Left ventricle myocardium inferior (tissue), 1 donor: Measurements from ENCODE around the gene C10orf90. TPM values are rescaled to one million over a fixed set of nuclear protein-coding genes. Genes with fewer than 3 reads are reported as not detected.
A peak's percentile ranks its signal among the peaks of the same experiment; 100 is the strongest.

Source experiments
- DNase-seq: peaks from one replicate; pipeline ENCODE4 v3.0.0-alpha.2; 2020
- H3K27ac ChIP-seq: fragments of 200-600 bp; replicated peaks from 2 replicates; pipeline ENCODE4 v1.8.0; 2021
- H3K27me3 ChIP-seq: fragments of 200-600 bp; 2 replicates; pipeline ENCODE4 v1.8.0; 2021; ENCODE audit warnings: low read depth
- H3K36me3 ChIP-seq: fragments of 200-600 bp; 2 replicates; pipeline ENCODE4 v1.8.0; 2021
- H3K4me1 ChIP-seq: fragments of 200-600 bp; 2 replicates; pipeline ENCODE4 v1.8.0; 2021
- H3K4me3 ChIP-seq: fragments of 200-600 bp; 2 replicates; pipeline ENCODE4 v1.8.0; 2021; ENCODE audit warnings: mild to moderate bottlenecking, moderate library complexity
- H3K9me3 ChIP-seq: fragments of 200-600 bp; replicated peaks from 2 replicates; pipeline ENCODE4 v1.8.0; 2021
- intact Hi-C: fragments of 100-400 bp; cut with micrococcal nuclease; formaldehyde crosslinking; loops from one replicate; pipeline ENCODE4 v1.11.0; 2022
- total RNA-seq: library from RNA; stranded (reverse); fragmentation: NEBNext Ultra II Directional; extraction: Animal tissue kit (Norgen Biotek cat#: 25700); gene quantifications from one replicate; pipeline ENCODE4 v1.2.1, GENCODE V29; 2021
- TF ChIP-seq, protein P1 (sequence below): fragments of 200-600 bp; IDR thresholded peaks from 2 replicates; pipeline ENCODE4 v1.8.0; 2021; ENCODE audit warnings: antibody characterized with exemption, mild to moderate bottlenecking, borderline replicate concordance
- donor health status: DM: no; HTN: yes; CAD: no; lungs with severe emphysema.

Gene C10orf90
- total RNA-seq, 1 donor from 2014 or later, result not detected

DNA sequence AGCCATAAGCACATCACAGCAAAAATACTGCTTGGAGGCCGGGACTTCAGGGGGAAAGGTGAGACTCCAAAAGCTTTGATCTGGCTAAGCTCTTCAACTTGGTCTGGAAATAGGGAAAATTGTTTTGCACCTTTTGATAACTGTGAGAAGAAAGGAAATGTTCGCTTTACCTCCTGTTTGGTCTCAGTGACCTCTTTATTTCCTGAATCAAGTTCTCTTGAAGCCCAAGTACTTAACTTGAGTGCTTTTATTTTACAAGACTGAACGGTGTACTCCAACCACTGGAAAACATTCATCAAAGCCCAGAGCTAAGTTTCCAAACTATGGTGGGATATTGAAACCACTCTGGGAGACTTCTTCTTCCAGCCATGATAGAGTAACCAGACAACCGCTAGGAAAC is 5.3 kb downstream of the C10orf90 start:
- Histone ChIP-seq H3K9me3 (no peaks in the 10 kb centered on the region), H3K4me3 (no peak overlapping the region), H3K27me3 (peaks cover 22% of the 10 kb centered on the region), H3K36me3 (no peaks in the 10 kb centered on the region), H3K4me1 (peaks cover 9% of the 10 kb centered on the region), H3K27ac (no peak overlapping the region)
- no peak for DNase-seq
- intact Hi-C loops, result no loop called here
- TF ChIP-seq, protein P1, sequence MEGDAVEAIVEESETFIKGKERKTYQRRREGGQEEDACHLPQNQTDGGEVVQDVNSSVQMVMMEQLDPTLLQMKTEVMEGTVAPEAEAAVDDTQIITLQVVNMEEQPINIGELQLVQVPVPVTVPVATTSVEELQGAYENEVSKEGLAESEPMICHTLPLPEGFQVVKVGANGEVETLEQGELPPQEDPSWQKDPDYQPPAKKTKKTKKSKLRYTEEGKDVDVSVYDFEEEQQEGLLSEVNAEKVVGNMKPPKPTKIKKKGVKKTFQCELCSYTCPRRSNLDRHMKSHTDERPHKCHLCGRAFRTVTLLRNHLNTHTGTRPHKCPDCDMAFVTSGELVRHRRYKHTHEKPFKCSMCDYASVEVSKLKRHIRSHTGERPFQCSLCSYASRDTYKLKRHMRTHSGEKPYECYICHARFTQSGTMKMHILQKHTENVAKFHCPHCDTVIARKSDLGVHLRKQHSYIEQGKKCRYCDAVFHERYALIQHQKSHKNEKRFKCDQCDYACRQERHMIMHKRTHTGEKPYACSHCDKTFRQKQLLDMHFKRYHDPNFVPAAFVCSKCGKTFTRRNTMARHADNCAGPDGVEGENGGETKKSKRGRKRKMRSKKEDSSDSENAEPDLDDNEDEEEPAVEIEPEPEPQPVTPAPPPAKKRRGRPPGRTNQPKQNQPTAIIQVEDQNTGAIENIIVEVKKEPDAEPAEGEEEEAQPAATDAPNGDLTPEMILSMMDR, result no peak

DNA sequence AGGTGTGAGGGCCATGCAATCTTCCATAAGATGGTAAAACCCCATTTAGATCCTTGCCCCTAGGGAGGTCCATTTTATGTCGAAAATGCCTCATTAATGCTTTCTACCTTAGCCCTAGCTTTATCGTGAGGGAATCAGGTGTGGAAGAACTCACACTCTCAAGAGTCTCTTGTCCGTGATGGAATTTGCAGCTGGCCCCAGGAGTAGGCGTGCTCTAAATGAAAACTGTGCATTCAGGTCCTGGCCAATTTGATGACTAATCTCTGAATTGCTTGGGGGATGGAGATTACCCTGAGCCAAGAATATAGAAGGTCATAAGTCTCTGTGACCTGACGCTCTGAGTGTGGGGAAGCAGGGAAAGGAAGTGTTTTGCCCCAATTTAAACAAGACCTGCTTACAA is 6.6 kb downstream of the C10orf90 start:
- peaks cover 14% of the 10 kb centered on the region for H3K27me3 ChIP-seq
- DNase-seq, result no peak
- TF ChIP-seq, protein P1, result no peak
- intact Hi-C loops, result no loop called here
- no peaks in the 10 kb centered on the region for H3K36me3 ChIP-seq
- H3K9me3 ChIP-seq, result no peaks in the 10 kb centered on the region
- no peak overlapping the region for H3K4me3 ChIP-seq
- peaks cover 9% of the 10 kb centered on the region for H3K4me1 ChIP-seq
- H3K27ac ChIP-seq, result peak overlapping the region; percentile 73

DNA sequence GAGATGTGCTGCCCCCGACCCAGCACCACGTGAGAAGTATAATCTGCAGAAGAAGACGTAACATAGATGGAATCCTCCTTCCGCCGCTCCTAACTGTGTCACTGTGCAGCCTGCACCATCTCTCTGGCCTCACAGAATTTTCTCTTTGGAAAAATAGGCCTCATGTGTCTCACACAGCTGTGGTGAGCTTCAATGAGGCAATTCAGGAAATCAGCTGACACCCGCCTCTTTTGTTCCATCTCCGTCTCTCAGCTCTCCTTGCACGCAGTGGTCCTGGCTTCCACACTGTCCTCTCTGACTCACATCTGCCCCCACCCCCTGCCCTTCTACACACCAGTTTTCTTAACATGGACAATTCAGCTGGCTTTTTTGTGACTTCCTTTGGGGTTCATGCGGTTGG is 7.2 kb downstream of the C10orf90 start:
- no peaks in the 10 kb centered on the region for H3K36me3 ChIP-seq
- peaks cover 14% of the 10 kb centered on the region for H3K27me3 ChIP-seq
- TF ChIP-seq, protein P1, result no peak
- no peaks in the 10 kb centered on the region for H3K9me3 ChIP-seq
- peak; percentile 54 for DNase-seq
- intact Hi-C loops, result no loop called here
- no peak overlapping the region for H3K4me3 ChIP-seq
- peaks cover 9% of the 10 kb centered on the region for H3K4me1 ChIP-seq
- H3K27ac ChIP-seq, result peak overlapping the region; percentile 73

DNA sequence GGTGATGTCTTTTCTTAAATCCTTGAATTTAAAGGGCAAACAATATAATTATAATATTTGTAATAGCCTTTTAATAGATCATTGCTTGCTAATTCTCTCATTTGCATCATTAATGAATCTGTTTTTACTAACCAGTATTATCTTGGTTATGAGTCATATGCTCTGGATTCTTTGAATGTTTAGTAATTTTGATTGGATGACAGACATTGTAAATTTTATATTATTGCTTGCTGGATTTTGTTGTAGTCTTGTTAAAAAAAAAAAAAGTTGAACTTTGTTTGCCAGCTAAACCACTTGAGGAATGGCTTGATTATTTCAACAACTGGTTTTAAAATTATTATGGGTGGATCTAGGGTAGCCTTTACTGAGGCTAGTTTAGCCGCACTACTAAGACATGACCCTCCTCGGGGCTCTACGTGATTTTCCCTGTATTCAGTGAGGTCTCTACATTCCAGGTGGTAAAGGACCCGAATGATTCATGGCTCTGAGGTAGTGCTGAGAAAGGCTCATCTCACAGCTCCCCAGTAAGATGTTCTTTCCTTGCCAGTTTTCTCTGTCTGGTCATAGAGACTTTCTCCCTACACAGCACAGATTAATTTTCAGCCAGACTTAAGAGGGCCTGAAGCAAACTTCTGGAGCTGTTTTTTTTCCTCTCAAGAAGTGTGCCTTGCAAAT is 8.5 kb downstream of the C10orf90 start:
- Histone ChIP-seq H3K4me3 (no peak overlapping the region), H3K36me3 (no peaks in the 10 kb centered on the region), H3K9me3 (no peaks in the 10 kb centered on the region), H3K27ac (peak overlapping the region; percentile 73), H3K27me3 (peaks cover 11% of the 10 kb centered on the region), H3K4me1 (peaks cover 9% of the 10 kb centered on the region)
- TF ChIP-seq, protein P1, result no peak
- no peak for DNase-seq
- intact Hi-C loops, result no loop called here

DNA sequence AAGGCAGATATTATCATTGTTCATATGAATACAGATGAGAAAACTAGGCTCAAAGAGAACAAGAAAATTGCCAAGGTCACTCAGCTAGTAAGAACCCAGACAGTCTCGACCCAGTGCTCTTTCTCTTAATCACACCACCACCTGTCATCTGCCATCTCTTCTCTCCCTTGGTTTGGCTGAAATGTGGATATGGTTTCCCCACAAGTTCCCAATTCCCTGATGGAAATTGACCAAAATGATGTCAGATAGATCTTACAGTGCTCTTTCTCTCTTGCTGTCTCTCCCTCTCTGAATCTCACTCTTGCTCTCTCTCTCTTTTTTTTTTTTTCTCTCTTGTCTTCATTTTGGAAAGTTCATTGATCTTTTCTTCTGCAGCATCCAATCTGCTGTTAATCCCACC is 9.1 kb downstream of the C10orf90 start:
- peaks cover 9% of the 10 kb centered on the region for H3K4me1 ChIP-seq
- H3K4me3 ChIP-seq, result no peak overlapping the region
- no peaks in the 10 kb centered on the region for H3K9me3 ChIP-seq
- H3K36me3 ChIP-seq, result no peaks in the 10 kb centered on the region
- intact Hi-C loops, result no loop called here
- DNase-seq, result no peak
- TF ChIP-seq, protein P1, result no peak
- no peak overlapping the region for H3K27ac ChIP-seq
- peaks cover 16% of the 10 kb centered on the region for H3K27me3 ChIP-seq
